GM23338 (cell line): Measurements from ENCODE around the gene SLC19A2. TPM values are rescaled to one million over a fixed set of nuclear protein-coding genes. Genes with fewer than 3 reads are reported as not detected.

Experiments used
- ATAC-seq: fragments of 200-7000 bp; cut with Tn5 transposase; 3 replicates; pipeline ENCODE4 v1.9.1; 2020
- DNase-seq: peaks from one replicate; pipeline ENCODE4 v3.0.0-alpha.2; 2015; ENCODE audit warnings: low spot score
- H2AFZ ChIP-seq: fragments of 200-600 bp; sonication (generic); 2 replicates; pipeline ENCODE4 v1.8.0; 2016; ENCODE audit warnings: antibody characterized with exemption, mild to moderate bottlenecking, moderate library complexity
- H3F3A ChIP-seq: fragments of 200-600 bp; sonication (generic); replicated peaks from 2 replicates; pipeline ENCODE4 v1.8.0; 2017; ENCODE audit warnings: antibody characterized with exemption, mixed run types, low read depth
- H3K27ac ChIP-seq: fragments of 200-600 bp; sonication (generic); 2 replicates; pipeline ENCODE4 v1.6.1; 2016; ENCODE audit warnings: low read depth
- H3K27me3 ChIP-seq: fragments of 200-600 bp; sonication (generic); 2 replicates; pipeline ENCODE4 v1.8.0; 2016; ENCODE audit warnings: mild to moderate bottlenecking, mixed run types, moderate library complexity; ENCODE audit not compliant: insufficient read depth
- H3K36me3 ChIP-seq: fragments of 200-600 bp; sonication (generic); 2 replicates; pipeline ENCODE4 v1.8.0; 2016; ENCODE audit warnings: mild to moderate bottlenecking; ENCODE audit not compliant: insufficient read depth
- H3K4me1 ChIP-seq: fragments of 200-600 bp; sonication (generic); 2 replicates; pipeline ENCODE4 v1.8.0; 2016; ENCODE audit warnings: mild to moderate bottlenecking, moderate library complexity; ENCODE audit not compliant: insufficient read depth
- H3K4me2 ChIP-seq: fragments of 200-600 bp; sonication (generic); 2 replicates; pipeline ENCODE4 v1.7.1; 2017; ENCODE audit warnings: mixed run types
- H3K4me3 ChIP-seq: fragments of 200-600 bp; sonication (generic); 2 replicates; pipeline ENCODE4 v1.6.1; 2016; ENCODE audit warnings: mixed run types
- H3K79me2 ChIP-seq: fragments of 200-600 bp; sonication (generic); replicated peaks from 2 replicates; pipeline ENCODE4 v1.8.0; 2017; ENCODE audit warnings: mild to moderate bottlenecking; ENCODE audit not compliant: insufficient read depth
- H3K9me2 ChIP-seq: fragments of 200-600 bp; sonication (generic); 2 replicates; pipeline ENCODE4 v1.8.0; 2017; ENCODE audit not compliant: insufficient read depth
- H4K20me1 ChIP-seq: fragments of 200-600 bp; sonication (generic); replicated peaks from 2 replicates; pipeline ENCODE4 v1.8.0; 2017; ENCODE audit warnings: mild to moderate bottlenecking; ENCODE audit not compliant: insufficient read depth
- H3K27ac Mint-ChIP-seq: 2 replicates; pipeline ENCODE4 v1.8.0; 2020; ENCODE audit warnings: inconsistent platforms, mild to moderate bottlenecking, moderate library complexity, mixed read lengths
- H3K27me3 Mint-ChIP-seq: 3 replicates; pipeline ENCODE4 v1.8.0; 2022; ENCODE audit warnings: low read depth, mild to moderate bottlenecking, moderate library complexity, mixed read lengths, inconsistent platforms; ENCODE audit not compliant: insufficient read depth, poor library complexity
- H3K36me3 Mint-ChIP-seq: 3 replicates; pipeline ENCODE4 v1.8.0; 2021; ENCODE audit warnings: low read depth, mild to moderate bottlenecking, inconsistent platforms, moderate library complexity, mixed read lengths
- H3K4me1 Mint-ChIP-seq: 3 replicates; pipeline ENCODE4 v1.8.0; 2020; ENCODE audit warnings: mild to moderate bottlenecking, inconsistent platforms, mixed read lengths
- H3K4me3 Mint-ChIP-seq: 3 replicates; pipeline ENCODE4 v1.8.0; 2021; ENCODE audit warnings: moderate library complexity, mild to moderate bottlenecking, inconsistent platforms, mixed read lengths
- H3K9me3 Mint-ChIP-seq: 3 replicates; pipeline ENCODE4 v1.8.0; 2020; ENCODE audit warnings: moderate library complexity, mild to moderate bottlenecking, inconsistent platforms, mixed read lengths
- CREB1 ChIP-seq: fragments of 250-450 bp; sonication (Bioruptor Pico); IDR thresholded peaks from 2 replicates; pipeline ENCODE4 v1.5.0; 2020; ENCODE audit warnings: low read depth, mild to moderate bottlenecking, moderate library complexity
- CTCF ChIP-seq, 2 experiments: fragments of 200-600 bp in 1 of 2; sonication (generic) in 1 of 2; conservative IDR thresholded peaks; 2 replicates each; pipeline versions ENCODE4 v1.5.1 to v1.6.1; 2016 to 2017; ENCODE audit warnings: antibody characterized with exemption in 2 of 2, low read depth in 2 of 2, mild to moderate bottlenecking in 2 of 2, moderate library complexity in 1 of 2
- ETS1 ChIP-seq: IDR thresholded peaks from 2 replicates; pipeline ENCODE4 v1.6.1; 2016; ENCODE audit warnings: antibody characterized with exemption
- EZH2 ChIP-seq: fragments of 200-600 bp; sonication (generic); IDR thresholded peaks from one replicate; pipeline ENCODE4 v1.8.0; 2017; ENCODE audit warnings: antibody characterized with exemption, mild to moderate bottlenecking, low read depth; ENCODE audit not compliant: unreplicated experiment
- EZH2phosphoT487 ChIP-seq: fragments of 200-600 bp; sonication (generic); IDR thresholded peaks from one replicate; pipeline ENCODE4 v1.8.1; 2018; ENCODE audit warnings: antibody characterized with exemption; ENCODE audit not compliant: unreplicated experiment
- JUNB ChIP-seq: IDR thresholded peaks from one replicate; pipeline ENCODE4 v1.6.1; 2016; ENCODE audit warnings: antibody characterized with exemption; ENCODE audit not compliant: unreplicated experiment
- NANOG ChIP-seq: IDR thresholded peaks from 2 replicates; pipeline ENCODE4 v1.6.1; 2016; ENCODE audit warnings: antibody characterized with exemption, borderline replicate concordance
- POLR2AphosphoS5 ChIP-seq: IDR thresholded peaks from 2 replicates; pipeline ENCODE4 v1.6.1; 2016; ENCODE audit warnings: antibody characterized with exemption, low read depth
- REST ChIP-seq: IDR thresholded peaks from one replicate; pipeline ENCODE4 v1.6.1; 2018; ENCODE audit warnings: antibody characterized with exemption; ENCODE audit not compliant: unreplicated experiment
- STAT1 ChIP-seq: IDR thresholded peaks from one replicate; pipeline ENCODE4 v1.6.1; 2016; ENCODE audit warnings: antibody characterized with exemption; ENCODE audit not compliant: unreplicated experiment
- ZNF114 ChIP-seq: fragments of 250-450 bp; sonication (Bioruptor Pico); IDR thresholded peaks from 2 replicates; pipeline ENCODE4 v1.5.0; 2020; ENCODE audit warnings: mild to moderate bottlenecking, moderate library complexity
- ZNF331 ChIP-seq: fragments of 250-450 bp; sonication (Bioruptor Pico); IDR thresholded peaks from 2 replicates; pipeline ENCODE4 v1.5.0; 2020; ENCODE audit warnings: low read depth, mild to moderate bottlenecking, moderate library complexity
- ZNF462 ChIP-seq: fragments of 250-450 bp; sonication (Bioruptor Pico); IDR thresholded peaks from 2 replicates; pipeline ENCODE4 v1.5.0; 2020; ENCODE audit warnings: mild to moderate bottlenecking, moderate library complexity
- polyA plus RNA-seq: library from polyadenylated mRNA; unstranded; fragments of >200 nt; fragmentation: Nextera tagmentation; extraction: Ambion mirVana; gene quantifications from 2 replicates; pipeline ENCODE4 v1.2.1, GENCODE V29; 2016
- total RNA-seq: library from RNA; depleted of rRNA; stranded (reverse); fragments of >200 nt; shearing (Covaris generic); gene quantifications from 2 replicates; pipeline ENCODE4 v1.2.3, GENCODE V29; 2014

The SLC19A2 gene
- total and polyA plus RNA-seq, 2 experiments from 2014 or later: 11.1 to 39.1 TPM

GRCh38 chr1:169451218-169451824 is 34.4 kb downstream of the SLC19A2 start:
- Mint-ChIP-seq H3K36me3 (no peaks in the 10 kb centered on the region), H3K9me3 (peaks cover under 1% of the 10 kb centered on the region; the same call in 2 of the 3 replicates), H3K27ac (no peak overlapping the region), H3K27me3 (no peaks in the 10 kb centered on the region), H3K4me3 (no peak overlapping the region), H3K4me1 (peaks cover 7% of the 10 kb centered on the region; the same call in 2 of the 3 replicates)
- Histone ChIP-seq H3K79me2 (no peaks in the 10 kb centered on the region), H3K27me3 (no peaks in the 10 kb centered on the region), H3K36me3 (no peaks in the 10 kb centered on the region), H4K20me1 (no peaks in the 10 kb centered on the region), H3F3A (no peaks in the 10 kb centered on the region), H3K4me3 (no peak overlapping the region), H3K27ac (no peak overlapping the region), H3K4me1 (0 out of 2 replicates have a peak, but pooled peaks cover 3% of the 10 kb centered on the region), H2AFZ (no peak overlapping the region), H3K4me2 (no peak overlapping the region), H3K9me2 (no peaks in the 10 kb centered on the region)
- no peak for ATAC-seq
- TF ChIP-seq NANOG (no peak), CREB1 (CRISPR knock-in tag) (no peak), POLR2AphosphoS5 (no peak), ZNF331 (CRISPR knock-in tag) (no peak), REST (no peak), EZH2phosphoT487 (no peak), JUNB (no peak), ZNF114 (CRISPR knock-in tag) (no peak), ETS1 (no peak), STAT1 (no peak), ZNF462 (CRISPR knock-in tag) (no peak), EZH2 (no peak), CTCF (conservative IDR thresholded peaks at IDR 0.05; ENCODE audit: low read depth in 2 of 2) (no peak)
- DNase-seq: no peak
